SW 1271 (cell line): ENCODE measurements around the gene DCDC2B.
"Not testable (repeated sequence)": the region's sequence is repeated elsewhere in the genome, so short reads cannot be mapped to it uniquely, and the experiment has no call there.

Source experiments
- DNase-seq, 2 experiments: peaks; one replicate each; lab custom pipeline; 2025; lab: John Stamatoyannopoulos, UW

DCDC2B gene

DNA sequence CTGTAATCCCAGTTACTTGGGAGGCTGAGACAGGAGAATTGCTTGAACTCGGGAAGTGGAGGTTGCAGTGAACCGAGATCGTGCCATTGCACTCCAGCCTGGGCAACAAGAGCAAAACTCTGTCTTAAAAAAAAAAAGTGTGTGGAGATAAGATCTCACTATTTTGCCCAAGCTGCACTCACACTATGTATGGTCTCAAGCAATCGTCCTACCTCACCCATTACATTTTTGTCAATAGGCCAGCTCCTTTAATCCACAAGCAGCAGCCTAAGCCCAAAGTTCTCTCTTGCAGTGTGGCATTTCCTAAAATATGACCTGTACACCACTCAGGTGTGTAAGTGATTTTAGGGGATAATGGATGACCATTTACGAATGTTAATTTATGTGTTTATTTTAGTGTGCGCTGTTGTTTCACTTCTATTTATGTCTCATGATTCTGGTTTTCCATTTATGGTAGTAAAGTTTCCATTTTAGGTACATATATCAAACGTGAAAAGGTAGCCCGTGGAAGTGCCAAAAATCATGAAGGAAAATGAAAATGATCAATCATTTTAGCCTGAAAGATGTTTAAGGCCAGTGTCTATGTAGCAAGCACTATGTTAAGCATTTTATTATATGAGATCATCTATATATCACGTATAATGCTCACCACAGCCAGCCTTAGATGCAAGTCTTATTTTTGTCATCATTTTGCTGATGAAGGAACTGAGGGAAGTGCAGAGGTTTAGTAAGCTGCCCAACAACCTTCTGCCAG lies 47.8 kb downstream of the DCDC2B start:
- DNase-seq = no peak

DNA sequence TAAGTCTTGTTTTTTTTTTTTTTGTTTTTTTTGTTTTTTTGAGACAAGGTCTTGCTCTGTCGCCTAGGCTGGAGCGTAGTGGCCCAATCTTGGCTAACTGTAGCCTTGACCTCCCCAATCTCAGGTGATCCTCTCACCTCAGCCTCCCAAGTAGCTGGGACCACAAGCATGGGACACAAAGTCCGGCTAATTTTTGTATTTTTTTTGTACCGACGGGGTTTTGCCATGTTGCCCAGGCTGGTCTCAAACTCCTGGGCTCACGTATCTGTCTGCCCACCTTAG lies 48.3 kb downstream of the DCDC2B start:
- DNase-seq = no peak

DNA sequence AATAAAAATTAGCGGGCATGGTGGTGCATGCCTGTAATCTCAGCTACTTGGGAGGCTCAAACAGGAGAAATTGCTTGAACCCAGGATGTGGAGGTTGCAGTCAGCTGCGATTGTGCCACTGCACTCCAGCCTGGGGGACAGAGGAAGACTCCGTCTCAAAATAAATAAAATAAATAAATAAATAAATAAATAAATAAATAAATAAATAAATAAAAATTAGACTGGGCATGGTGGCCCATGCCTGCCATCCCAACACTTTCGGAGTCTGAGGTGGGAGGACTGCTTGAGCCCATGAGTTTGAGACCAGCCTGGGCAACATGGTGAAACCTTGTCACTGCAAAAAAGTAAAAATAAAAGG lies 54.3 kb downstream of the DCDC2B start:
- DNase-seq = not testable (repeated sequence)

DNA sequence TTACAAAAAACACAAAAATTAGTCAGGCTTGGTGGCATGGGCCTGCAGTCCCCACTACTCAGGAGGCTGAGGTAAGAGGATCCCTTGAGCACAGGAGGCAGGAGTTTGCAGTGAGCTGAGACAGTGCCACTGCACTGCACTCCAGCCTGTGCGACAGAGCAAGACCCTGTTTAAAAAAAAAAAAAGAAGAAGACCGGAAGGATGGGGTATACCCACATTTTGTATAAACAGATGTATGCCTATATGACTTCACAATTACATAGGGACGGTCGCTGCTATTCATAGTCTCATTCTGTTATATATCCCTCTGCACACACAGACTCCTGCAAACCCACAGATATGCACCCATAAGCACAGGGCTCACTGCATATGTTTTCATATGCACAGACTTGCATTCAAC lies 54.9 kb downstream of the DCDC2B start:
- DNase-seq = no peak
